MCF 10A (cell line): Measurements from ENCODE around the gene SELENOI. TPM values are rescaled to one million over a fixed set of nuclear protein-coding genes. Genes with fewer than 3 reads are reported as not detected.

Source experiments
- BruUV-seq: library from RNA; stranded (reverse); fragments of 400-500 nt; replicated peaks from 2 replicates; lab custom pipeline; 2021; lab: Mats Ljungman, UMichigan
- CTCF ChIA-PET: fragments of 300-600 bp; sonication (Branson Sonifier 250); formaldehyde crosslinking; extraction: SDS; loops from one replicate; lab custom pipeline; 2021; ENCODE audit warnings: antibody characterized with exemption, inconsistent platforms; lab: Yijun Ruan, JAX
- POLR2A ChIA-PET: fragments of 300-600, 350-650 bp; sonication (Branson Sonifier 250); formaldehyde crosslinking; extraction: SDS; loops from one replicate; lab custom pipeline; 2020; ENCODE audit warnings: antibody characterized with exemption, inconsistent platforms; lab: Yijun Ruan, JAX
- DNase-seq: peaks from one replicate; pipeline ENCODE4 v3.0.0-alpha.2; 2018; ENCODE audit not compliant: unreplicated experiment
- H3K27ac Mint-ChIP-seq: one replicate; pipeline ENCODE4 v1.8.0; 2022; ENCODE audit warnings: mild to moderate bottlenecking, low read depth, mixed read lengths; ENCODE audit not compliant: unreplicated experiment
- H3K27me3 Mint-ChIP-seq: one replicate; pipeline ENCODE4 v1.8.0; 2022; ENCODE audit warnings: mixed read lengths; ENCODE audit not compliant: insufficient read depth, unreplicated experiment
- H3K36me3 Mint-ChIP-seq: one replicate; pipeline ENCODE4 v1.8.0; 2022; ENCODE audit warnings: mild to moderate bottlenecking, moderate library complexity, mixed read lengths; ENCODE audit not compliant: insufficient read depth, unreplicated experiment
- H3K4me1 Mint-ChIP-seq: one replicate; pipeline ENCODE4 v1.8.0; 2022; ENCODE audit warnings: mixed read lengths; ENCODE audit not compliant: insufficient read depth, unreplicated experiment
- H3K4me3 Mint-ChIP-seq: one replicate; pipeline ENCODE4 v1.8.0; 2022; ENCODE audit warnings: mild to moderate bottlenecking, moderate library complexity, mixed read lengths; ENCODE audit not compliant: unreplicated experiment
- H3K9me3 Mint-ChIP-seq: one replicate; pipeline ENCODE4 v1.8.0; 2022; ENCODE audit warnings: mixed read lengths; ENCODE audit not compliant: unreplicated experiment
- CTCF ChIP-seq: fragments of 200-600 bp; IDR thresholded peaks from one replicate; pipeline ENCODE4 v1.8.0; 2022; ENCODE audit warnings: antibody characterized with exemption, mild to moderate bottlenecking; ENCODE audit not compliant: unreplicated experiment
- intact Hi-C: fragments of 100-400 bp; cut with micrococcal nuclease; formaldehyde crosslinking; loops from 2 replicates; pipeline ENCODE4 v1.14.1; 2022
- total RNA-seq: library from RNA; stranded (reverse); gene quantifications from 2 replicates; pipeline ENCODE4 v1.2.3, GENCODE V29; 2022

Gene SELENOI
- total RNA-seq, 1 experiment from 2014 or later: 51.0 TPM

GRCh38 chr2:26384597-26384996 is 38.7 kb downstream of the SELENOI start:
- Mint-ChIP-seq H3K27ac (no peak overlapping the region), H3K4me3 (no peak overlapping the region), H3K9me3 (no peaks in the 10 kb centered on the region), H3K27me3 (no peaks in the 10 kb centered on the region), H3K36me3 (peaks cover 70% of the 10 kb centered on the region), H3K4me1 (peaks cover 6% of the 10 kb centered on the region)
- CTCF ChIA-PET: interaction anchor here (0.5 kb wide), 1 partner anchor 32 kb away, joined by 5 read pairs; no protein-coding TSS in a partner anchor
- POLR2A ChIA-PET: interaction anchor here (0.7 to 2.7 kb wide), 4 partner anchors 8 to 38 kb away, joined by 3 to 11 read pairs (median 4); partner anchors contain the start of genes ADGRF3 and SELENOI
- no TSS peak for BruUV-seq
- no peak for DNase-seq
- TF ChIP-seq CTCF: no peak
- intact Hi-C loops: no loop called here

- peaks cover 6% of the 10 kb centered on the region for H3K4me1 Mint-ChIP-seq
- no peak overlapping the region for H3K4me3 Mint-ChIP-seq
- peak overlapping the region; percentile 63 for H3K27ac Mint-ChIP-seq
- ChIA-PET CTCF (no interaction called here), POLR2A (interaction anchor here (1.0 kb wide), 1 partner anchor 13 kb away, joined by 4 read pairs; no protein-coding TSS in a partner anchor)
- no peaks in the 10 kb centered on the region for H3K27me3 Mint-ChIP-seq
- intact Hi-C loops: no loop called here
- no TSS peak for BruUV-seq
- H3K9me3 Mint-ChIP-seq: no peaks in the 10 kb centered on the region
- no peak for DNase-seq
- peaks cover 73% of the 10 kb centered on the region for H3K36me3 Mint-ChIP-seq
- no peak for TF ChIP-seq CTCF
Measured at GRCh38 chr2:26387189-26387588, 41.2 kb downstream of the SELENOI start.

DNA sequence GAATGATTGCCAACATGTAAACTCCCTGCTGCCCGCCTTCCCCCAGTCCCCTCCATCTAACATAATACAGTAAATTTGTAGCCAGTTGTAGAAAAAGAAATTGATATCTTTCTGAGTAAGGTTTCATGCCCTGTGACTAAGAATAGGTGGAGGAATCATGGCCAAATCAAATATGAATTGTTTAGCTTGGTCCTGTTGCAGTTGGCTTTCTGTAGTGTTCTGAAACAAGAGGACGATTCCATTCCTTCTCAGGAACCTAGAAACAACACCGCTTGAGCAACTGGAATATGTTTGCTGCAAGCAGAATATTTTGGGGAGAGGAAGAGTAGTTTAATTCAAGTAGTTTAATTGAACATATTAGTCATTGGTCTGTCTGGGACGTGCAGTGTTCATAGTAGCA is 48.8 kb downstream of the SELENOI start:
- peaks cover 1% of the 10 kb centered on the region for H3K4me1 Mint-ChIP-seq
- no peak for TF ChIP-seq CTCF
- H3K36me3 Mint-ChIP-seq: peaks cover 37% of the 10 kb centered on the region
- no peak overlapping the region for H3K27ac Mint-ChIP-seq
- no TSS peak for BruUV-seq
- POLR2A ChIA-PET: interaction anchor here (0.7 kb wide), 1 partner anchor 14 kb away, joined by 3 read pairs; no protein-coding TSS in a partner anchor
- no peaks in the 10 kb centered on the region for H3K27me3 Mint-ChIP-seq
- no peaks in the 10 kb centered on the region for H3K9me3 Mint-ChIP-seq
- intact Hi-C loops: no loop called here
- CTCF ChIA-PET: interaction anchor here (0.6 to 0.7 kb wide), 3 partner anchors 167 to 777 kb away, joined by 3 to 6 read pairs (median 3); no protein-coding TSS in a partner anchor
- DNase-seq: no peak
- no peak overlapping the region for H3K4me3 Mint-ChIP-seq

DNA sequence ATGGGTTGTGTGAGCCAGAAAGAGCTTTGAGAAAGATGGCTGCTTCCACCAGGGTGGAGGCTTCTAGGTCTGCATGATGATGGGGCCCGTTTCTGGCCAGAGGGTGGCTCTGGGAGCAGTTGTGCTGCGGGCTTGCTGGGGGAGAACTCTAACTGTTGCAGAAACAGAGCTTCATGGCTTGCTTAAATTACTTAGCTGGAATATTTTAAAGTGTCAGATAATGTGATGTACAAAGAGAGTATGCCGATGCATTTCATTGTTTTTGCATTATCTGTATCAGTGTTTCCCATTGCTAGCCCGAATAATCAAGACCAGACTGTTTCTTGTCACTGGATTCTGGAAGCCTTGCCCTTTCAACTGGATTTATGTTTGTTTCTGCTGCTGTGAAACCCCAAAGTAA is 49.5 kb downstream of the SELENOI start:
- no peak for TF ChIP-seq CTCF
- Mint-ChIP-seq H3K27me3 (no peaks in the 10 kb centered on the region), H3K27ac (no peak overlapping the region), H3K36me3 (peaks cover 35% of the 10 kb centered on the region), H3K9me3 (no peaks in the 10 kb centered on the region), H3K4me3 (no peak overlapping the region), H3K4me1 (peaks cover 8% of the 10 kb centered on the region)
- CTCF ChIA-PET: interaction anchor here (0.6 kb wide), 2 partner anchors 57 to 126 kb away, joined by 3 read pairs; no protein-coding TSS in a partner anchor
- POLR2A ChIA-PET: interaction anchor here (0.8 to 1.1 kb wide), 2 partner anchors 10 to 14 kb away, joined by 3 read pairs; no protein-coding TSS in a partner anchor
- no TSS peak for BruUV-seq
- no peak for DNase-seq
- intact Hi-C loops: no loop called here
